ENCODE measurements around the gene GGA1. TPM values are rescaled to one million over a fixed set of nuclear protein-coding genes. Genes with fewer than 3 reads are reported as not detected.

The GGA1 gene
- total RNA-seq, 1 donor from 2014 or later: 64.4 TPM

- H3K27ac ChIP-seq: peak overlapping the region; percentile 80
- TF ChIP-seq CTCF (IDR thresholded peaks at IDR 0.05): no peak
- peak overlapping the region; percentile 69 for H3K4me3 ChIP-seq
- H3K27me3 ChIP-seq: no peaks in the 10 kb centered on the region
- no peaks in the 10 kb centered on the region for H3K36me3 ChIP-seq
- peaks cover 43% of the 10 kb centered on the region for H3K4me1 ChIP-seq
- H3K9me3 ChIP-seq: no peaks in the 10 kb centered on the region
- intact Hi-C loops (cut with DNase I): no loop called here
- peak; percentile 2 for ATAC-seq
- peak; percentile 73 for DNase-seq
These were observed 67.5 kb downstream of the GGA1 start for GRCh38 chr22:37675930-37676735.

- peak; percentile 72 for ATAC-seq
- intact Hi-C loops (cut with DNase I): no loop called here
These were observed 68.3 kb downstream of the GGA1 start for GRCh38 chr22:37676736-37677492.

GRCh38 chr22:37677493-37677974 is 68.9 kb downstream of the GGA1 start:
- DNase-seq (no peak), ATAC-seq (no peak)
- Histone ChIP-seq H3K36me3 (no peaks in the 10 kb centered on the region), H3K27ac (no peak overlapping the region), H3K9me3 (no peaks in the 10 kb centered on the region), H3K4me1 (peaks cover 46% of the 10 kb centered on the region), H3K4me3 (peak overlapping the region; percentile 69), H3K27me3 (no peaks in the 10 kb centered on the region)
- intact Hi-C loops (cut with DNase I): no loop called here
- no peak for TF ChIP-seq CTCF (IDR thresholded peaks at IDR 0.05)

More at GRCh38 chr22:37676736-37677492, 68.3 kb downstream of the GGA1 start:
- Histone ChIP-seq H3K9me3 (no peaks in the 10 kb centered on the region), H3K27me3 (no peaks in the 10 kb centered on the region), H3K4me3 (peak overlapping the region; percentile 69), H3K36me3 (no peaks in the 10 kb centered on the region), H3K27ac (peak overlapping the region; percentile 80), H3K4me1 (peaks cover 46% of the 10 kb centered on the region)
- peak; percentile 89 for DNase-seq
- no peak for TF ChIP-seq CTCF (IDR thresholded peaks at IDR 0.05)

GRCh38 chr22:37678372-37678771 is 69.7 kb downstream of the GGA1 start:
- no peak overlapping the region for H3K27ac ChIP-seq
- H3K36me3 ChIP-seq: no peaks in the 10 kb centered on the region
- DNase-seq (no peak), ATAC-seq (no peak)
- intact Hi-C loops (cut with DNase I): no loop called here
- H3K4me1 ChIP-seq: peaks cover 46% of the 10 kb centered on the region
- no peaks in the 10 kb centered on the region for H3K27me3 ChIP-seq
- H3K9me3 ChIP-seq: no peaks in the 10 kb centered on the region
- H3K4me3 ChIP-seq: no peak overlapping the region
- TF ChIP-seq CTCF (IDR thresholded peaks at IDR 0.05): no peak

- Histone ChIP-seq H3K9me3 (no peaks in the 10 kb centered on the region), H3K4me1 (peaks cover 36% of the 10 kb centered on the region), H3K27ac (no peak overlapping the region), H3K4me3 (no peak overlapping the region), H3K36me3 (no peaks in the 10 kb centered on the region), H3K27me3 (no peaks in the 10 kb centered on the region)
- ATAC-seq (no peak), DNase-seq (no peak)
- intact Hi-C loops (cut with DNase I): loop anchor here (10.0 kb wide), 1 partner anchor 45 kb away; the partner anchor contains the start of gene SH3BP1
- TF ChIP-seq CTCF (IDR thresholded peaks at IDR 0.05): no peak
These were observed 71.0 kb downstream of the GGA1 start for GRCh38 chr22:37679670-37680069.

Data from upper lobe of right lung (tissue), 1 donor.